CD4-positive, alpha-beta T cell (primary cell): Measurements from ENCODE around the gene DGKB. TPM values are rescaled to one million over a fixed set of nuclear protein-coding genes. Genes with fewer than 3 reads are reported as not detected.

Experiments
- ATAC-seq: fragments of 200-7000 bp; cut with Tn5 transposase; one replicate; pipeline ENCODE4 v1.10.0; 2022; ENCODE audit warnings: mild to moderate bottlenecking; ENCODE audit not compliant: poor library complexity
- CTCF ChIA-PET: fragments of 350-600 bp; sonication (Branson Sonifier 250); formaldehyde crosslinking; loops from one replicate; lab custom pipeline; 2021; ENCODE audit warnings: antibody characterized with exemption, inconsistent platforms; lab: Charles Lee
- POLR2A ChIA-PET: fragments of 350-600 bp; sonication (Branson Sonifier 250); formaldehyde crosslinking; loops from one replicate; lab custom pipeline; 2021; ENCODE audit warnings: antibody characterized with exemption, inconsistent platforms; lab: Charles Lee
- DNase-seq, 14 experiments: peaks; one replicate each; pipeline ENCODE4 v3.0.0-alpha.2; 2013 to 2020; ENCODE audit warnings: mixed read lengths in 2 of 14
- H3K27ac ChIP-seq, 2 donors: one replicate each; pipeline versions ENCODE4 v1.5.1 to v1.7.0; 2013; ENCODE audit warnings: low read length in 2 of 2, low read depth in 1 of 2, mild to moderate bottlenecking in 1 of 2
- H3K27me3 ChIP-seq, 2 experiments: 1 replicate in 1 of 2; 2 replicates in 1 of 2; pipeline versions ENCODE4 v1.6.1 to v1.7.0; 2013; ENCODE audit warnings: low read length in 2 of 2, control low read depth in 1 of 2, mild to moderate bottlenecking in 1 of 2, moderate library complexity in 1 of 2; ENCODE audit not compliant: insufficient read depth in 2 of 2, control insufficient read depth in 1 of 2
- H3K36me3 ChIP-seq: one replicate; pipeline ENCODE4 v1.6.1; 2013; ENCODE audit warnings: low read length, control low read depth; ENCODE audit not compliant: insufficient read depth
- H3K4me1 ChIP-seq: one replicate; pipeline ENCODE4 v1.6.1; 2013; ENCODE audit warnings: low read length, control low read depth; ENCODE audit not compliant: insufficient read depth
- H3K4me3 ChIP-seq: one replicate; pipeline ENCODE4 v1.5.1; 2013; ENCODE audit warnings: mild to moderate bottlenecking, low read length, moderate library complexity
- H3K9me3 ChIP-seq, 2 experiments: 1 replicate in 1 of 2; 2 replicates in 1 of 2; pipeline versions ENCODE4 v1.6.1 to v1.7.0; 2013; ENCODE audit warnings: low read length in 2 of 2, mild to moderate bottlenecking in 2 of 2, control low read depth in 1 of 2, moderate library complexity in 1 of 2; ENCODE audit not compliant: control insufficient read depth in 1 of 2, insufficient read depth in 1 of 2
- H3K27ac Mint-ChIP-seq: one replicate; pipeline ENCODE4 v1.8.0; 2020; ENCODE audit warnings: mixed read lengths
- H3K27me3 Mint-ChIP-seq: one replicate; pipeline ENCODE4 v1.8.0; 2021; ENCODE audit warnings: mixed read lengths
- H3K36me3 Mint-ChIP-seq: one replicate; pipeline ENCODE4 v1.8.0; 2021; ENCODE audit warnings: low read depth, mixed read lengths
- H3K4me1 Mint-ChIP-seq: one replicate; pipeline ENCODE4 v1.8.0; 2021; ENCODE audit warnings: low read depth, mixed read lengths
- H3K4me3 Mint-ChIP-seq: one replicate; pipeline ENCODE4 v1.8.0; 2020; ENCODE audit warnings: mild to moderate bottlenecking, mixed read lengths
- H3K9me3 Mint-ChIP-seq: one replicate; pipeline ENCODE4 v1.8.0; 2020; ENCODE audit warnings: mixed read lengths
- CTCF ChIP-seq: fragments of 200-600 bp; IDR thresholded peaks from one replicate; pipeline ENCODE4 v1.8.0; 2022; ENCODE audit warnings: antibody characterized with exemption, mild to moderate bottlenecking
- intact Hi-C, 2 experiments: fragments of 100-400 bp; cut with DNase I in 1 of 2; cut with micrococcal nuclease in 1 of 2; formaldehyde crosslinking; loops; one replicate each; pipeline versions ENCODE4 v1.15.1 to v1.9.0; 2023 to 2025; cut with DNase I, micrococcal nuclease
- total RNA-seq, 174 experiments: library from RNA in 2 of 174; stranded (reverse) in 2 of 174; gene quantifications; one replicate each; pipeline ENCODE4 v1.2.3 and lab custom pipeline; 2021 to 2026

Gene DGKB
- total RNA-seq, 2 experiments from 2014 or later: not detected

GRCh38 chr7:14207138-14207537, 695.4 kb downstream of the DGKB start:
- ChIA-PET POLR2A (no interaction called here), CTCF (no interaction called here)
- Mint-ChIP-seq H3K27ac (no peak overlapping the region), H3K36me3 (no peaks in the 10 kb centered on the region), H3K9me3 (no peaks in the 10 kb centered on the region), H3K4me1 (no peaks in the 10 kb centered on the region), H3K27me3 (no peaks in the 10 kb centered on the region), H3K4me3 (no peak overlapping the region)
- Histone ChIP-seq H3K36me3 (no peaks in the 10 kb centered on the region), H3K4me1 (no peaks in the 10 kb centered on the region), H3K27ac (no peak overlapping the region), H3K9me3 (no peaks in the 10 kb centered on the region), H3K4me3 (no peak overlapping the region), H3K27me3 (no peaks in the 10 kb centered on the region)
- DNase-seq (no peak), ATAC-seq (no peak)
- no peak for TF ChIP-seq CTCF
- intact Hi-C loops: no loop called here

- no peak overlapping the region for H3K4me3 ChIP-seq
- no peak overlapping the region for H3K27ac ChIP-seq
- Mint-ChIP-seq H3K27ac (no peak overlapping the region), H3K9me3 (no peaks in the 10 kb centered on the region), H3K4me1 (no peaks in the 10 kb centered on the region), H3K4me3 (no peak overlapping the region), H3K27me3 (no peaks in the 10 kb centered on the region), H3K36me3 (no peaks in the 10 kb centered on the region)
- POLR2A ChIA-PET: no interaction called here
- H3K36me3 ChIP-seq: no peaks in the 10 kb centered on the region
- no peak for DNase-seq
- H3K4me1 ChIP-seq: no peaks in the 10 kb centered on the region
- no peaks in the 10 kb centered on the region for H3K27me3 ChIP-seq
- no peak for ATAC-seq
- TF ChIP-seq CTCF: no peak
- CTCF ChIA-PET: no interaction called here
- H3K9me3 ChIP-seq: no peaks in the 10 kb centered on the region
- intact Hi-C loops: no loop called here
Measured at GRCh38 chr7:14206121-14206520, 696.4 kb downstream of the DGKB start.

- Histone ChIP-seq H3K27ac (no peak overlapping the region), H3K4me3 (no peak overlapping the region), H3K9me3 (no peaks in the 10 kb centered on the region), H3K27me3 (no peaks in the 10 kb centered on the region), H3K4me1 (no peaks in the 10 kb centered on the region), H3K36me3 (no peaks in the 10 kb centered on the region)
- TF ChIP-seq CTCF: no peak
- Mint-ChIP-seq H3K27me3 (no peaks in the 10 kb centered on the region), H3K27ac (no peak overlapping the region), H3K4me1 (no peaks in the 10 kb centered on the region), H3K4me3 (no peak overlapping the region), H3K9me3 (no peaks in the 10 kb centered on the region), H3K36me3 (no peaks in the 10 kb centered on the region)
- no peak for ATAC-seq
- CTCF ChIA-PET: interaction anchor here (0.7 kb wide), 1 partner anchor 12 kb away, joined by 3 read pairs; no protein-coding TSS in a partner anchor
- POLR2A ChIA-PET: no interaction called here
- DNase-seq: no peak
- intact Hi-C loops: no loop called here
Measured at GRCh38 chr7:14201353-14201752, 701.2 kb downstream of the DGKB start.
